ENCODE measurements around the gene GEMIN7.

Gene GEMIN7

GRCh38 chr19:45061965-45062364 is 17.1 kb upstream of the GEMIN7 start:
- no peak for DNase-seq (ENCODE audit: low read depth)

- DNase-seq (ENCODE audit: low read depth) = no peak
Observed at GRCh38 chr19:45063851-45064801, 14.9 kb upstream of the GEMIN7 start.

GRCh38 chr19:45066921-45067661 is 12.0 kb upstream of the GEMIN7 start:
- DNase-seq (ENCODE audit: low read depth) = no peak

GRCh38 chr19:45068041-45068440 is 11.0 kb upstream of the GEMIN7 start:
- no peak for DNase-seq (ENCODE audit: low read depth)

GRCh38 chr19:45069056-45069455 is 10.0 kb upstream of the GEMIN7 start:
- no peak for DNase-seq (ENCODE audit: low read depth)

GRCh38 chr19:45070214-45070613 is 8.8 kb upstream of the GEMIN7 start:
- DNase-seq (ENCODE audit: low read depth) = no peak

GRCh38 chr19:45070861-45071544 is 8.1 kb upstream of the GEMIN7 start:
- DNase-seq (ENCODE audit: low read depth) = no peak

- no peak for DNase-seq (ENCODE audit: low read depth)
Observed at GRCh38 chr19:45071545-45071938, 7.5 kb upstream of the GEMIN7 start.

GRCh38 chr19:45071969-45072790 is 6.9 kb upstream of the GEMIN7 start:
- DNase-seq (ENCODE audit: low read depth) = no peak

- DNase-seq (ENCODE audit: low read depth) = no peak
Observed at GRCh38 chr19:45074744-45075300, 4.2 kb upstream of the GEMIN7 start.

- DNase-seq (ENCODE audit: low read depth) = no peak
Observed at GRCh38 chr19:45075301-45076028, 3.6 kb upstream of the GEMIN7 start.

GRCh38 chr19:45076029-45076850 is 2.8 kb upstream of the GEMIN7 start, which contains the start of gene ZNF296:
ZNF296 (minus strand) TSS chr19:45076478; CDS start chr19:45076373, 105 bp downstream.
- DNase-seq (ENCODE audit: low read depth) = peak; percentile 57

- no peak for DNase-seq (ENCODE audit: low read depth)
Observed at GRCh38 chr19:45076851-45077730, 2.0 kb upstream of the GEMIN7 start.

GRCh38 chr19:45078390-45079062 is 534 bp upstream of the GEMIN7 start:
- DNase-seq (ENCODE audit: low read depth) = no peak

GRCh38 chr19:45079911-45080370 is 881 bp downstream of the GEMIN7 start:
- no peak for DNase-seq (ENCODE audit: low read depth)

GRCh38 chr19:45082170-45082569 is 3.1 kb downstream of the GEMIN7 start:
- no peak for DNase-seq (ENCODE audit: low read depth)

- no peak for DNase-seq (ENCODE audit: low read depth)
Observed at GRCh38 chr19:45086480-45086879, 7.4 kb downstream of the GEMIN7 start.

GRCh38 chr19:45087531-45087930 is 8.5 kb downstream of the GEMIN7 start:
- DNase-seq (ENCODE audit: low read depth) = no peak

Measured in stimulated activated CD8-positive, alpha-beta memory T cell treated with anti-CD3 and anti-CD28 coated beads, Interleukin-15, amount 100 ng/mL, for 24 hours (primary cell).